GM12875 (cell line): ENCODE results near the gene ADAT2.
"Not testable (repeated sequence)": the region's sequence is repeated elsewhere in the genome, so short reads cannot be mapped to it uniquely, and the experiment has no call there.

Experiments used
- H3K4me3 ChIP-seq: one replicate; pipeline ENCODE4 v1.5.1; 2011; ENCODE audit warnings: low read depth, low read length, control low read depth
- TF ChIP-seq, protein P1 (sequence below): IDR thresholded peaks from 2 replicates; pipeline ENCODE4 v1.5.1; 2011; ENCODE audit warnings: low read depth, mild to moderate bottlenecking, control low read depth, inconsistent platforms, low read length, moderate library complexity, borderline replicate concordance; ENCODE audit not compliant: insufficient read depth

The ADAT2 gene

DNA sequence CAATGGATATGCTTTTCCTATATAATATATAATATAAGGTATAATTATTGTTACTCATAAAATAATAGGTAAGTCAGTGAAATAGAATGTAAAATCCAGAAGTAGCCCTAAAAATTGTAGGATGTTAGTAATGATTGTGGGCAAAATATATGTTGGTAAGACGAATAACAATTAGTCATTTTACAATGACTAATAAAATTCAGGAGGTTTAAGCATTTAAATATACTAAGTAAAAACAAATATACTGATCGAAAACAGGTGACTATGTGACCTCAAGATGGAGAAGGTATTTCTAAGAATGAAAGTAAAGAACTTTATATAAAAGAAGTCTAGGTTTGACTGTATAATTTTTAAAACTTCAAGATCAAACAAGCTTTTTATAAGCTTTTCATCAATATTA is 32.1 kb upstream of the ADAT2 start:
- H3K4me3 ChIP-seq: no peak overlapping the region
- TF ChIP-seq, protein P1, sequence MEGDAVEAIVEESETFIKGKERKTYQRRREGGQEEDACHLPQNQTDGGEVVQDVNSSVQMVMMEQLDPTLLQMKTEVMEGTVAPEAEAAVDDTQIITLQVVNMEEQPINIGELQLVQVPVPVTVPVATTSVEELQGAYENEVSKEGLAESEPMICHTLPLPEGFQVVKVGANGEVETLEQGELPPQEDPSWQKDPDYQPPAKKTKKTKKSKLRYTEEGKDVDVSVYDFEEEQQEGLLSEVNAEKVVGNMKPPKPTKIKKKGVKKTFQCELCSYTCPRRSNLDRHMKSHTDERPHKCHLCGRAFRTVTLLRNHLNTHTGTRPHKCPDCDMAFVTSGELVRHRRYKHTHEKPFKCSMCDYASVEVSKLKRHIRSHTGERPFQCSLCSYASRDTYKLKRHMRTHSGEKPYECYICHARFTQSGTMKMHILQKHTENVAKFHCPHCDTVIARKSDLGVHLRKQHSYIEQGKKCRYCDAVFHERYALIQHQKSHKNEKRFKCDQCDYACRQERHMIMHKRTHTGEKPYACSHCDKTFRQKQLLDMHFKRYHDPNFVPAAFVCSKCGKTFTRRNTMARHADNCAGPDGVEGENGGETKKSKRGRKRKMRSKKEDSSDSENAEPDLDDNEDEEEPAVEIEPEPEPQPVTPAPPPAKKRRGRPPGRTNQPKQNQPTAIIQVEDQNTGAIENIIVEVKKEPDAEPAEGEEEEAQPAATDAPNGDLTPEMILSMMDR: no peak

DNA sequence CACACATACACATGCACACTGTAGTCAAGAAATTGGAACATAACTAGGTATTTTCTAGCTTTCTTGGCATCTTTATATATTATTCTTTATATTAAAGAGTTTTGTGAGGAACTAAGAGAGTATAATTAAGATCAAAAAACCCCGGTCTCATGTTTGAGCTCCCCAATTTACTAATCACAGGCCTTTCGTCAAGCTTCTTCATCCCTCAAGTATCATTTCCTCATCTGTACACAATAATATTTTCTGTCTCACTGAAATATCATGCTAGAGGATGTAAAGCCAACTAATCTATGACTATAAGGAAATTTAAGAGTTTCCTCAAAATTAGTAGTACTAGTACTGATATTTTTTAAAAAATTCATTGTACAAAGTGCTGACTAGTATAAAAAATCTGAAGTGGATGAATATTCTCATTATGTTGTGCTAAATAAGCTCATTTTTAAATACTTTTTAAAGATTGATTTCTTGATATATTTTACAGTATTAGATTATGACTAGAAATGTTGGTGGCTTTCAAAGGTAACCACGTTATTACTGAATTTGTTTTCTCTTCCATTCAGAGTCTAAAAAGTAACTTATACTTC is 28.1 kb upstream of the ADAT2 start:
- TF ChIP-seq, protein P1: no peak
- H3K4me3 ChIP-seq: no peak overlapping the region

DNA sequence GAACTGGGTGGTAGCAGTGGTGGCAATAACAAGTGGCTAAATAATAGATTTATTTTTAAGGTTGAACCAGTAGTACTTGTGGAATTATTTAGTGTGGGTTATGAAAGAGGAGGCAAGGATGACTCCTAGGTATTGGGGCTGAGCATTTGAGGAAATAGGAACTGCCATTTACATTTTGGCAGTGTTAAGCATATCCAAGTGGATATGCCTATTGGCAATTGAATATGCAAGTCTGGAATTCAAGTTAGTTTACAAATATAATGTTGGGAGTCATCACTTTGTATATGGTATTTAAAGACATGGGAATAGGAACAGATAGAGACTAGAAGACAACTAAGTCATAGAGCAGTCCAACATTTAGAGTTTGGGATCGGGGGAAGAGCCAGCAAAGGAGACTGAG is 26.1 kb upstream of the ADAT2 start:
- no peak overlapping the region for H3K4me3 ChIP-seq
- TF ChIP-seq, protein P1: no peak

DNA sequence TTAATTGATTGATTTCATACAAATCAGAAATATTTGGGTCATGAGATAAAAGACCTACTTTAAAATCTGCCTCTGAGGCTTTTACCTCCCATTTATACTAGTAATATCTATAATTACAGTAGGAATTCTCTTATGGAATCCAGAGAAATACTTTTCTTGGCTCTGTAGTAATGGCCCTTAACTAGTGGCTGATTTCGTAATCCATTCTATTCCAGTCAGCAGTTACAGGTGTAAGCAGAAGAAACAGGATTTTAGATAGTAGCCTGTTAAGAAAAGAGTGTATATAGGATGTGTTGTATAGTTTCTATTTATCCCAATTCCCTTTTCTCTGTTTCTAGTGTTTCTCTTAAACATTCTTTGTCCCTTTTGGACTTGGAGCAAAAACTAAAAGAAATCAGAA is 21.3 kb upstream of the ADAT2 start:
- TF ChIP-seq, protein P1: no peak

DNA sequence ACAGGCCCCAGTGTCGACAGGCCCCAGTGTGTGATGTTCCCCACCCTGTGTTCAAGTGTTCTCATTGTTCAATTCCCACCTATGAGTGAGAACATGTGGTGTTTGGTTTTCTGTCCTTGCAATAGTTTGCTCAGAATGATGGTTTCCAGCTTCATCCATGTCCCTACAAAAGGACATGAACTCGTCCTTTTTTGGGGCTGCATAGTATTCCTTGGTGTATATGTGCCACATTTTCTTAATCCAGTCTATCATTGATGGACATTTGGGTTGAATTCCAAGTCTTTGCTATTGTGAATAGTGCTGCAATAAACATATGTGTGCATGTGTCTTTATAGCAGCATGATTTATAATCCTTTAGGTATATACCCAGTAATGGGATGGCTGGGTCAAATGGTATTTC is 18.3 kb upstream of the ADAT2 start:
- H3K4me3 ChIP-seq: not testable (repeated sequence)

More for the DNA sequence above, 21.3 kb upstream of the ADAT2 start:
- no peak overlapping the region for H3K4me3 ChIP-seq

DNA sequence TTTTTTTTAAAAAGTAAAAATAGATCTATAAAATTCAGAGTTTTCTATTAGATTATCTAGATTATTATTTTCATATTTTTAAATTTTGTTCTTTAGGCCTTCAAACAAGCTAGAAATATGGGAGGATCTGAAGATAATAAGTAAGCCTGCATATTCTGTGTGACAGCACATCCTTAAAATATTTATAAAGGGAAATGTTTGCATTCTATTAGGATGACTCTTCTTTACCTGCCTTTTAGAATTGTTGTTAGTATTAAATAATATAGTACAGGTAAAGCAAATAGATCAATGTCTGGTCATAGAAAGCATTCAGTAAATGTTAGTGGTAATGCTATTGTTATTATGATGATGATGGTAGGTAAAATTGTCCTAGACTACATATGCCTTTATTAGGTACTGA is 17.5 kb upstream of the ADAT2 start:
- TF ChIP-seq, protein P1: no peak
- no peak overlapping the region for H3K4me3 ChIP-seq

DNA sequence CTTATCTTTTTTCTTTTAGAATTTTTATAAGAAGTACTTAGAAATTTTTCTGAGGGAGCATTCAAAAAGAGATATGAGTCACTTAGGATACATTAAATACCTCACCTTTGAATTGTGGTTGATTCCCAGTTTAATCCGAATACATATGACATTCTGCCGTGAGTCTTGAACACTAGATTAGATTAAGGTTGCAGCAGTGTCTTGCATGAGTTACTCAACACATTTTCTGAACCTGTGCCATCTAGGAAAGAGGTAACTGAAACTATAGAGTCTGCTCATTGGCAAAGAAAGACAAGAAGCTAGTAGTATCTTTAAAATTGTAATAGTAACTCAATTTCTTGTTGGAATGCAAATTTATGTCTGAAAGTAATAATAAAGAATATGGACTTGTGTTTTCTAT is 15.1 kb upstream of the ADAT2 start:
- H3K4me3 ChIP-seq: no peak overlapping the region
- TF ChIP-seq, protein P1: no peak
